ENCODE data around the gene ATP6V0A4.
"Not testable (repeated sequence)": the region's sequence is repeated elsewhere in the genome, so short reads cannot be mapped to it uniquely, and the experiment has no call there.

Gene ATP6V0A4

GRCh38 chr7:138816650-138817049, 18.7 kb upstream of the ATP6V0A4 start:
- TF ChIP-seq, protein P1, sequence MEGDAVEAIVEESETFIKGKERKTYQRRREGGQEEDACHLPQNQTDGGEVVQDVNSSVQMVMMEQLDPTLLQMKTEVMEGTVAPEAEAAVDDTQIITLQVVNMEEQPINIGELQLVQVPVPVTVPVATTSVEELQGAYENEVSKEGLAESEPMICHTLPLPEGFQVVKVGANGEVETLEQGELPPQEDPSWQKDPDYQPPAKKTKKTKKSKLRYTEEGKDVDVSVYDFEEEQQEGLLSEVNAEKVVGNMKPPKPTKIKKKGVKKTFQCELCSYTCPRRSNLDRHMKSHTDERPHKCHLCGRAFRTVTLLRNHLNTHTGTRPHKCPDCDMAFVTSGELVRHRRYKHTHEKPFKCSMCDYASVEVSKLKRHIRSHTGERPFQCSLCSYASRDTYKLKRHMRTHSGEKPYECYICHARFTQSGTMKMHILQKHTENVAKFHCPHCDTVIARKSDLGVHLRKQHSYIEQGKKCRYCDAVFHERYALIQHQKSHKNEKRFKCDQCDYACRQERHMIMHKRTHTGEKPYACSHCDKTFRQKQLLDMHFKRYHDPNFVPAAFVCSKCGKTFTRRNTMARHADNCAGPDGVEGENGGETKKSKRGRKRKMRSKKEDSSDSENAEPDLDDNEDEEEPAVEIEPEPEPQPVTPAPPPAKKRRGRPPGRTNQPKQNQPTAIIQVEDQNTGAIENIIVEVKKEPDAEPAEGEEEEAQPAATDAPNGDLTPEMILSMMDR (IDR thresholded peaks at IDR 0.05; ENCODE audit: low read depth, low read length), result no peak
- no peak overlapping the region for H3K27ac ChIP-seq
- no peak overlapping the region for H3K4me3 ChIP-seq (ENCODE audit: low read depth, low read length)

DNA sequence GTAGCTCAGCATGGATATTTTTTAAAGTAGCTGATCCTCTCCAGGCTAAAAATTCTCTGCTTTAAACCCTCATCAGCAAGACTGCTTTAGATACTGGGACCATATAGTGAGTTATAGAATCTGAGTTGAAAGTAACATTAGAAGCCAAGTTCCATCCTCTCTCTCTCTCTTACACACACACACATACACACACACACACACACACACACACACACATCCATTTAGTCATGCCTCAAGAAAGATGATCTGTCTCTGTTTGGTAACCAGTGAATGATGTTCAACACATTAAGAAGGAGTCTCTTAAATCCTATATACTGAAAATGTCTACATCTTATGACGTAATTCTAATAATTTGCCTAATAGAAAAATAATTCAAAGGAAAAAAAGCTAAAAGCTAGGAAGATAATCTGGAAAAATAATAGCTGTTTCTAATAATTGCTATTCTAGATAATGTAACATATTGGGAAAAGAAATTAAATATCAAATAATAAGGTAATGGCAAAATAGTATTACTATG, 16.9 kb upstream of the ATP6V0A4 start:
- H3K36me3 ChIP-seq, result no peaks in the 10 kb centered on the region
- no peaks in the 10 kb centered on the region for H3K27me3 ChIP-seq (ENCODE audit: insufficient read depth, low read depth, severe bottlenecking)

More at GRCh38 chr7:138816650-138817049, 18.7 kb upstream of the ATP6V0A4 start:
- Histone ChIP-seq H3K27me3 (ENCODE audit: insufficient read depth, low read depth, severe bottlenecking) (no peaks in the 10 kb centered on the region), H3K9me3 (ENCODE audit: severe bottlenecking) (no peaks in the 10 kb centered on the region), H3K36me3 (no peaks in the 10 kb centered on the region)
- no peak for DNase-seq

GRCh38 chr7:138813945-138814344, 15.9 kb upstream of the ATP6V0A4 start:
- Histone ChIP-seq H3K4me3 (ENCODE audit: low read depth, low read length) (no peak overlapping the region), H3K9me3 (ENCODE audit: severe bottlenecking) (no peaks in the 10 kb centered on the region), H3K27ac (no peak overlapping the region), H3K27me3 (ENCODE audit: insufficient read depth, low read depth, severe bottlenecking) (no peaks in the 10 kb centered on the region), H3K36me3 (no peaks in the 10 kb centered on the region)
- TF ChIP-seq, protein P1 (IDR thresholded peaks at IDR 0.05; ENCODE audit: low read depth, low read length), result no peak
- DNase-seq, result no peak

More for the DNA sequence above, 16.9 kb upstream of the ATP6V0A4 start:
- DNase-seq, result no peak
- Histone ChIP-seq H3K27ac (no peak overlapping the region), H3K4me3 (ENCODE audit: low read depth, low read length) (no peak overlapping the region), H3K9me3 (ENCODE audit: severe bottlenecking) (no peaks in the 10 kb centered on the region)
- TF ChIP-seq, protein P1 (IDR thresholded peaks at IDR 0.05; ENCODE audit: low read depth, low read length), result no peak

GRCh38 chr7:138811327-138811726, 13.3 kb upstream of the ATP6V0A4 start:
- not testable (repeated sequence) for H3K27me3 ChIP-seq (ENCODE audit: insufficient read depth, low read depth, severe bottlenecking); DNase-seq; H3K27ac ChIP-seq; H3K9me3 ChIP-seq (ENCODE audit: severe bottlenecking); H3K36me3 ChIP-seq; H3K4me3 ChIP-seq (ENCODE audit: low read depth, low read length)

GRCh38 chr7:138809346-138809745, 11.3 kb upstream of the ATP6V0A4 start:
- H3K36me3 ChIP-seq, result no peaks in the 10 kb centered on the region
- no peaks in the 10 kb centered on the region for H3K9me3 ChIP-seq (ENCODE audit: severe bottlenecking)
- no peak overlapping the region for H3K27ac ChIP-seq
- no peak overlapping the region for H3K4me3 ChIP-seq (ENCODE audit: low read depth, low read length)
- TF ChIP-seq, protein P1 (IDR thresholded peaks at IDR 0.05; ENCODE audit: low read depth, low read length), result no peak
- DNase-seq, result no peak
- no peaks in the 10 kb centered on the region for H3K27me3 ChIP-seq (ENCODE audit: insufficient read depth, low read depth, severe bottlenecking)

DNA sequence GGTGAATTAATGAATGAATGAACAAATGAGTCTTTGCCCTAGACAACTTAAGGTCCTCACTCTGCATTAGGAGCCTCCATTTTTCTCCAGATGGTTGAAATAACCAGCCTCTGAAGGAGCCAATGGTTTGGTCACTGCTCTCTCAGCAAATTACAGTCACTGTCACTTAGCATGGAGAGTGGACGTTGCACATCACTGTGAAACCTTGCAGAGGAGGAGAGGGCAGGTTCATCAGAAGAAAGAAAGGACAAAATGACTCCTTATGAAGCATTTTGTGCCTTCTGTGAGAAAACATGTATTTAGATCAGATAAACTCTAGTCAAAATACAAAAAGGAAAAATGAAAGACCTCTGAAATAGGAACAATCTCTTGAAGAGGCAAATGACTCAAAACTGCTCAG, 6.6 kb upstream of the ATP6V0A4 start:
- TF ChIP-seq, protein P1 (IDR thresholded peaks at IDR 0.05; ENCODE audit: low read depth, low read length), result no peak
- H3K27me3 ChIP-seq (ENCODE audit: insufficient read depth, low read depth, severe bottlenecking), result no peaks in the 10 kb centered on the region
- no peak overlapping the region for H3K4me3 ChIP-seq (ENCODE audit: low read depth, low read length)
- no peak for DNase-seq
- no peaks in the 10 kb centered on the region for H3K36me3 ChIP-seq
- H3K9me3 ChIP-seq (ENCODE audit: severe bottlenecking), result no peaks in the 10 kb centered on the region
- no peak overlapping the region for H3K27ac ChIP-seq

Data from WERI-Rb-1 (cell line).